OCI-LY1 (cell line): Measurements from ENCODE around the gene MUC2.

ENCODE experiments used
- H2AFZ ChIP-seq: fragments of 200-600 bp; sonication (generic), shearing (Covaris generic); 2 replicates; pipeline ENCODE4 v1.6.0; 2014; ENCODE audit warnings: antibody characterized with exemption, mild to moderate bottlenecking, low read length
- H3F3A ChIP-seq: fragments of 200-600 bp; sonication (generic), shearing (Covaris generic); 2 replicates; pipeline ENCODE4 v1.6.0; 2014; ENCODE audit warnings: mild to moderate bottlenecking, antibody characterized with exemption, low read length, moderate library complexity; ENCODE audit not compliant: insufficient read depth
- H3K27ac ChIP-seq: fragments of 200-600 bp; sonication (generic); 2 replicates; pipeline ENCODE4 v1.5.1; 2014; ENCODE audit warnings: low read length, mixed run types, mild to moderate bottlenecking, low read depth; ENCODE audit not compliant: poor library complexity, severe bottlenecking
- H3K27me3 ChIP-seq: fragments of 200-600 bp; sonication (generic); 2 replicates; pipeline ENCODE4 v1.6.0; 2014; ENCODE audit warnings: antibody characterized with exemption, mild to moderate bottlenecking, low read length, moderate library complexity; ENCODE audit not compliant: insufficient read depth
- H3K36me3 ChIP-seq: fragments of 200-600 bp; sonication (generic); 2 replicates; pipeline ENCODE4 v1.6.1; 2014; ENCODE audit warnings: mild to moderate bottlenecking, antibody characterized with exemption, low read length, moderate library complexity, mixed read lengths; ENCODE audit not compliant: insufficient read depth
- H3K4me1 ChIP-seq: fragments of 200-600 bp; sonication (generic); 2 replicates; pipeline ENCODE4 v1.5.1; 2014; ENCODE audit warnings: mild to moderate bottlenecking, low read length, moderate library complexity; ENCODE audit not compliant: insufficient read depth, severe bottlenecking
- H3K4me2 ChIP-seq: fragments of 200-600 bp; sonication (generic), shearing (Covaris generic); 2 replicates; pipeline ENCODE4 v1.6.1; 2014; ENCODE audit warnings: low read length
- H3K4me3 ChIP-seq: fragments of 200-600 bp; sonication (generic); 2 replicates; pipeline ENCODE4 v1.5.1; 2014; ENCODE audit warnings: low read length, low read depth, mild to moderate bottlenecking, mixed read lengths; ENCODE audit not compliant: poor library complexity, severe bottlenecking
- H3K79me2 ChIP-seq: fragments of 200-600 bp; shearing (Covaris generic); 2 replicates; pipeline ENCODE4 v1.6.1; 2016; ENCODE audit warnings: mixed run types, low read length, mixed read lengths; ENCODE audit not compliant: insufficient read depth
- H3K9ac ChIP-seq: fragments of 200-600 bp; sonication (generic), shearing (Covaris generic); 2 replicates; pipeline ENCODE4 v1.6.1; 2014; ENCODE audit warnings: mild to moderate bottlenecking, low read length, mixed read lengths
- H3K9me2 ChIP-seq: fragments of 200-600 bp; sonication (generic), shearing (Covaris generic); 2 replicates; pipeline ENCODE4 v1.6.1; 2014; ENCODE audit warnings: low read depth, mild to moderate bottlenecking, low read length, mixed read lengths
- H3K9me3 ChIP-seq: fragments of 200-600 bp; shearing (Covaris generic); 2 replicates; pipeline ENCODE4 v1.6.1; 2014; ENCODE audit warnings: low read length, mixed read lengths
- H4K20me1 ChIP-seq: fragments of 200-600 bp; sonication (generic), shearing (Covaris generic); 2 replicates; pipeline ENCODE4 v1.6.0; 2016; ENCODE audit warnings: mild to moderate bottlenecking, low read length; ENCODE audit not compliant: insufficient read depth
- EZH2 ChIP-seq: fragments of 200-600 bp; sonication (generic), shearing (Covaris generic); IDR thresholded peaks from 2 replicates; pipeline ENCODE4 v1.8.0; 2017; ENCODE audit warnings: borderline replicate concordance, mixed run types, mild to moderate bottlenecking, antibody characterized with exemption, low read length, moderate library complexity, mixed read lengths
- TF ChIP-seq, protein P1 (sequence below): fragments of 200-600 bp; sonication (generic), shearing (Covaris generic); IDR thresholded peaks from 2 replicates; pipeline ENCODE4 v1.5.1; 2017; ENCODE audit warnings: mild to moderate bottlenecking, antibody characterized with exemption, low read length, moderate library complexity, mixed read lengths

The MUC2 gene

GRCh38 chr11:1052133-1053011 lies 22.3 kb upstream of the MUC2 start:
- no peak overlapping the region for H3K4me3 ChIP-seq
- no peaks in the 10 kb centered on the region for H3K36me3 ChIP-seq
- H3K9me3 ChIP-seq: no peaks in the 10 kb centered on the region
- H2AFZ ChIP-seq: no peak overlapping the region
- no peaks in the 10 kb centered on the region for H3K9me2 ChIP-seq
- no peak overlapping the region for H3K9ac ChIP-seq
- no peaks in the 10 kb centered on the region for H3K79me2 ChIP-seq
- no peak overlapping the region for H3K27ac ChIP-seq
- no peaks in the 10 kb centered on the region for H3K4me1 ChIP-seq
- no peaks in the 10 kb centered on the region for H4K20me1 ChIP-seq
- H3F3A ChIP-seq: no peaks in the 10 kb centered on the region
- H3K4me2 ChIP-seq: no peak overlapping the region
- no peaks in the 10 kb centered on the region for H3K27me3 ChIP-seq
- no peak for TF ChIP-seq EZH2

GRCh38 chr11:1053121-1053901 lies 21.4 kb upstream of the MUC2 start:
- Histone ChIP-seq H3K4me2 (no peak overlapping the region), H3K9ac (no peak overlapping the region), H2AFZ (no peak overlapping the region), H3K27ac (no peak overlapping the region), H3K4me1 (no peaks in the 10 kb centered on the region), H3K27me3 (no peaks in the 10 kb centered on the region), H3K4me3 (no peak overlapping the region), H4K20me1 (no peaks in the 10 kb centered on the region), H3K79me2 (no peaks in the 10 kb centered on the region), H3K36me3 (no peaks in the 10 kb centered on the region), H3K9me2 (no peaks in the 10 kb centered on the region), H3F3A (no peaks in the 10 kb centered on the region), H3K9me3 (no peaks in the 10 kb centered on the region)
- TF ChIP-seq, protein P1, sequence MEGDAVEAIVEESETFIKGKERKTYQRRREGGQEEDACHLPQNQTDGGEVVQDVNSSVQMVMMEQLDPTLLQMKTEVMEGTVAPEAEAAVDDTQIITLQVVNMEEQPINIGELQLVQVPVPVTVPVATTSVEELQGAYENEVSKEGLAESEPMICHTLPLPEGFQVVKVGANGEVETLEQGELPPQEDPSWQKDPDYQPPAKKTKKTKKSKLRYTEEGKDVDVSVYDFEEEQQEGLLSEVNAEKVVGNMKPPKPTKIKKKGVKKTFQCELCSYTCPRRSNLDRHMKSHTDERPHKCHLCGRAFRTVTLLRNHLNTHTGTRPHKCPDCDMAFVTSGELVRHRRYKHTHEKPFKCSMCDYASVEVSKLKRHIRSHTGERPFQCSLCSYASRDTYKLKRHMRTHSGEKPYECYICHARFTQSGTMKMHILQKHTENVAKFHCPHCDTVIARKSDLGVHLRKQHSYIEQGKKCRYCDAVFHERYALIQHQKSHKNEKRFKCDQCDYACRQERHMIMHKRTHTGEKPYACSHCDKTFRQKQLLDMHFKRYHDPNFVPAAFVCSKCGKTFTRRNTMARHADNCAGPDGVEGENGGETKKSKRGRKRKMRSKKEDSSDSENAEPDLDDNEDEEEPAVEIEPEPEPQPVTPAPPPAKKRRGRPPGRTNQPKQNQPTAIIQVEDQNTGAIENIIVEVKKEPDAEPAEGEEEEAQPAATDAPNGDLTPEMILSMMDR: no peak
- TF ChIP-seq EZH2: no peak

DNA sequence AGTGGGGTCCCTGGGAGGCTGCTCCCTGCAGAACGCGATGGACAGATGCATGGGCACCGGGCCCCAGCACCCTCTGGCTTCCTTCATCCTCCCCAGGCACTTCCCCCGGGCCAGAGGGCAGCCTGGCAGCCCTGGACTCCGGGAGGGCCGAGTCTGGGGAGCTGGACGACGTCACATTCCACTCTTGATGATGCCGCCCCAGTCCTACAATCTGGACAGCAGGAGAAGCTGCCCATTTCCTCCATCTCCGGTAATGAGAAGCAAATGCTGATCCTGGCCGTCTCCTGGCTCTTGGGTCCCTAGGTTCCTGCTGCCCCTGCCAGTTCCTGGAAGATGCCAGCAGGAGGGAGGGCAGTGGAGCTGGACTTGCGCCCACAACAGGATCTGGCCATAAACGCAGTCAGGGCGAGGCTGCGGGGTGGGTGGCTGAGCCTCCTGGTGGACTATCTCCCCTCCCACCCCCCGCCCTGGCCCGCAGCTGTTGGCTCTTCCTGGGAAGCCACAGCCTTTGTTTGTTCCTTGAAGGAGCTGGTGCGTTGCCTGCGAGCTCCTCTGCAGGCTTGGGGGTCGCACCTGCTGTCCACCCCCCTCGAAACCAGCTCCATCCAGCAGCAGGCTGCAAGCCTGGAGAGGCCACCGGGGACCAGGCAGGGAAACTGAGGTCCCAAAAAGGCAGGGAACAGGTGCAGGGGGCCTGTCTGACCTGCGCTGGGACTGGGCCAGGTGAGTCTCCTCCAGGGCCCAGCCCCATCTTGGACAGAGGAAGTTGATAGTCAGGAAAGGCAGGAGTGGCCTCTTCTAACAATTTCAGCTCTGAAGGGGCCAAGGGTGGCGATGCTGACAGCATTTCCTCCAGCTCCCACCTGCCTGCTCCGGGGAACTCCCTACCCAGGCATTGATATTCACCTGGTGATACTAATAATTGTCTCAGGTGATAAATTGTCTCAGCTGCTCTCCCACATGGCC lies 20.2 kb upstream of the MUC2 start:
- H3K79me2 ChIP-seq: no peaks in the 10 kb centered on the region
- no peak overlapping the region for H2AFZ ChIP-seq
- no peaks in the 10 kb centered on the region for H3K9me3 ChIP-seq
- no peak for TF ChIP-seq EZH2
- TF ChIP-seq, protein P1: no peak
- H3K27me3 ChIP-seq: no peaks in the 10 kb centered on the region
- no peak overlapping the region for H3K4me3 ChIP-seq
- no peak overlapping the region for H3K9ac ChIP-seq
- no peak overlapping the region for H3K27ac ChIP-seq
- H4K20me1 ChIP-seq: no peaks in the 10 kb centered on the region
- H3F3A ChIP-seq: no peaks in the 10 kb centered on the region
- H3K36me3 ChIP-seq: no peaks in the 10 kb centered on the region
- H3K4me2 ChIP-seq: no peak overlapping the region
- no peaks in the 10 kb centered on the region for H3K4me1 ChIP-seq
- no peaks in the 10 kb centered on the region for H3K9me2 ChIP-seq
